Gastrocnemius medialis (tissue), 4 donors: ENCODE data around the gene FAM168A. TPM values are rescaled to one million over a fixed set of nuclear protein-coding genes. Genes with fewer than 3 reads are reported as not detected.

Source experiments
- ATAC-seq, 2 donors: fragments of 150-250 bp; one replicate each; pipeline ENCODE4 v1.9.1; 2016
- DNase-seq, 2 donors: peaks; one replicate each; pipeline ENCODE4 v3.0.0-alpha.2; 2019
- H3K27ac ChIP-seq, 4 donors: fragments of 200-600 bp; sonication (generic); 1 replicate in 1 of 4; 2 replicates in 3 of 4; pipeline ENCODE4 v1.5.1; 2016 to 2018; ENCODE audit warnings: mild to moderate bottlenecking in 2 of 4, moderate library complexity in 1 of 4
- H3K27me3 ChIP-seq, 3 donors: fragments of 200-600 bp; sonication (generic) in 2 of 3; 1 replicate in 1 of 3; 2 replicates in 2 of 3; pipeline versions ENCODE4 v1.5.1 to v1.6.0; 2016 to 2019; ENCODE audit warnings: mild to moderate bottlenecking in 1 of 3, moderate library complexity in 1 of 3
- H3K36me3 ChIP-seq, 2 donors: fragments of 200-600 bp; sonication (generic) in 1 of 2; one replicate each; pipeline ENCODE4 v1.5.1; 2017 to 2018
- H3K4me1 ChIP-seq, 2 donors: fragments of 200-600 bp; sonication (generic) in 1 of 2; one replicate each; pipeline ENCODE4 v1.5.1; 2016 to 2017; ENCODE audit warnings: mild to moderate bottlenecking in 2 of 2
- H3K4me3 ChIP-seq, 4 donors: fragments of 200-600 bp; sonication (generic) in 3 of 4; 1 replicate in 1 of 4; 2 replicates in 3 of 4; pipeline ENCODE4 v1.5.1; 2016 to 2019; ENCODE audit warnings: mild to moderate bottlenecking in 2 of 4
- H3K9me3 ChIP-seq, 3 donors: fragments of 200-600 bp; sonication (generic) in 2 of 3; 1 replicate in 1 of 3; 2 replicates in 2 of 3; pipeline ENCODE4 v1.5.1; 2016 to 2019
- CTCF ChIP-seq, 5 experiments: fragments of 450-650 bp in 3 of 5; fragments of 200-600 bp in 2 of 5; sonication (generic) in 2 of 5; IDR thresholded peaks in 4 of 5; conservative IDR thresholded peaks in 1 of 5; 1 replicate in 4 of 5; 2 replicates in 1 of 5; pipeline ENCODE4 v1.5.1; 2016 to 2019; ENCODE audit warnings: antibody characterized with exemption in 5 of 5, mild to moderate bottlenecking in 3 of 5, moderate library complexity in 3 of 5
- POLR2A ChIP-seq, 2 donors: fragments of 450-650 bp; IDR thresholded peaks; one replicate each; pipeline ENCODE4 v1.6.1; 2017; ENCODE audit warnings: antibody characterized with exemption in 2 of 2, mild to moderate bottlenecking in 2 of 2, moderate library complexity in 2 of 2
- in situ Hi-C, 4 donors: fragments of 200-750 bp; cut with MboI; loops; one replicate each; pipeline versions ENCODE4 v1.15.0 to v1.8.0; 2017; ENCODE audit warnings: low sequenced_read_pairs in 4 of 4
- intact Hi-C: fragments of 100-400 bp; cut with DNase I; formaldehyde crosslinking; loops from one replicate; pipeline ENCODE4 v1.15.1; 2023; ENCODE audit warnings: low total_unique reads
- total RNA-seq, 4 donors: library from RNA; depleted of rRNA; stranded (reverse); fragments of >200 nt; gene quantifications; one replicate each; pipeline versions ENCODE4 v1.1.0 to v1.2.3, GENCODE V29; 2016

Gene FAM168A
- total RNA-seq, 4 donors from 2014 or later: 15.9 to 29.3 (median 21.4) TPM

- Histone ChIP-seq H3K36me3 (peaks cover 0 to 16% of the 10 kb centered on the region in 2 donors), H3K4me3 (no peak overlapping the region), H3K27ac (peak overlapping the region in 1 of 4 donors; percentile 99), H3K27me3 (no peaks in the 10 kb centered on the region), H3K4me1 (peaks cover 51 to 72% of the 10 kb centered on the region in 2 donors), H3K9me3 (no peaks in the 10 kb centered on the region)
- intact Hi-C loops (loop anchor here (10.0 kb wide), 1 partner anchor 625 kb away; no protein-coding TSS in a partner anchor), in situ Hi-C loops (loop anchor here (5.0 kb wide), 1 partner anchor 38 kb away; no protein-coding TSS in a partner anchor)
- ATAC-seq (no peak), DNase-seq (no peak)
- TF ChIP-seq CTCF (IDR thresholded peaks at IDR 0.05 in 4 of 5, conservative IDR thresholded peaks at IDR 0.05 in 1 of 5) (no peak), POLR2A (IDR thresholded peaks at IDR 0.05) (no peak)
Observed at GRCh38 chr11:73389916-73390315, 208.0 kb downstream of the FAM168A start.

- Histone ChIP-seq H3K36me3 (peaks cover 0 to 8% of the 10 kb centered on the region in 2 donors), H3K4me3 (no peak overlapping the region), H3K27ac (peak overlapping the region; percentile 39 to 99 (median 64)), H3K9me3 (no peaks in the 10 kb centered on the region), H3K4me1 (peaks cover 59 to 80% of the 10 kb centered on the region in 2 donors), H3K27me3 (no peaks in the 10 kb centered on the region)
- TF ChIP-seq POLR2A (IDR thresholded peaks at IDR 0.05) (no peak), CTCF (IDR thresholded peaks at IDR 0.05 in 4 of 5, conservative IDR thresholded peaks at IDR 0.05 in 1 of 5) (peak in 1 of 5 experiments; percentile 4)
- in situ Hi-C loops (no loop called here), intact Hi-C loops (loop anchor here (10.0 kb wide), 1 partner anchor 626 kb away; no protein-coding TSS in a partner anchor)
- no peak for ATAC-seq
- no peak for DNase-seq
Observed at GRCh38 chr11:73389134-73389525, 208.8 kb downstream of the FAM168A start.

GRCh38 chr11:73388265-73389133, 209.4 kb downstream of the FAM168A start:
- intact Hi-C loops (loop anchor here (10.0 kb wide), 1 partner anchor 626 kb away; no protein-coding TSS in a partner anchor), in situ Hi-C loops (no loop called here)
- Histone ChIP-seq H3K27ac (peak overlapping the region; percentile 87 to 99 (median 98)), H3K4me1 (peaks cover 65 to 86% of the 10 kb centered on the region in 2 donors), H3K36me3 (peaks cover 0 to 7% of the 10 kb centered on the region in 2 donors), H3K27me3 (no peaks in the 10 kb centered on the region), H3K4me3 (peak overlapping the region in 2 of 4 donors; percentile 5 to 10), H3K9me3 (no peaks in the 10 kb centered on the region)
- ATAC-seq (no peak), DNase-seq (peak in 1 of 2 donors; percentile 51)
- no peak for TF ChIP-seq CTCF (IDR thresholded peaks at IDR 0.05 in 4 of 5, conservative IDR thresholded peaks at IDR 0.05 in 1 of 5)
- no peak for TF ChIP-seq POLR2A (IDR thresholded peaks at IDR 0.05)

GRCh38 chr11:73387594-73388264, 210.2 kb downstream of the FAM168A start:
- TF ChIP-seq CTCF (IDR thresholded peaks at IDR 0.05 in 4 of 5, conservative IDR thresholded peaks at IDR 0.05 in 1 of 5) (peak in 2 of 5 experiments; percentile 45 to 54), POLR2A (IDR thresholded peaks at IDR 0.05) (peak; percentile 6 to 17)
- no peaks in the 10 kb centered on the region for H3K9me3 ChIP-seq
- intact Hi-C loops: loop anchor here (10.0 kb wide), 1 partner anchor 627 kb away; no protein-coding TSS in a partner anchor
- in situ Hi-C loops: no loop called here
- ATAC-seq: peak; percentile 79 to 81
- H3K27me3 ChIP-seq: no peaks in the 10 kb centered on the region
- peaks cover 73 to 86% of the 10 kb centered on the region in 2 donors for H3K4me1 ChIP-seq
- H3K4me3 ChIP-seq: peak overlapping the region in 2 of 4 donors; percentile 5 to 10
- peaks cover 0 to 5% of the 10 kb centered on the region in 2 donors for H3K36me3 ChIP-seq
- peak overlapping the region; percentile 87 to 99 (median 98) for H3K27ac ChIP-seq
- DNase-seq: peak; percentile 83 to 97
